Measurements from ENCODE around the gene CORO1C.

The CORO1C gene

DNA sequence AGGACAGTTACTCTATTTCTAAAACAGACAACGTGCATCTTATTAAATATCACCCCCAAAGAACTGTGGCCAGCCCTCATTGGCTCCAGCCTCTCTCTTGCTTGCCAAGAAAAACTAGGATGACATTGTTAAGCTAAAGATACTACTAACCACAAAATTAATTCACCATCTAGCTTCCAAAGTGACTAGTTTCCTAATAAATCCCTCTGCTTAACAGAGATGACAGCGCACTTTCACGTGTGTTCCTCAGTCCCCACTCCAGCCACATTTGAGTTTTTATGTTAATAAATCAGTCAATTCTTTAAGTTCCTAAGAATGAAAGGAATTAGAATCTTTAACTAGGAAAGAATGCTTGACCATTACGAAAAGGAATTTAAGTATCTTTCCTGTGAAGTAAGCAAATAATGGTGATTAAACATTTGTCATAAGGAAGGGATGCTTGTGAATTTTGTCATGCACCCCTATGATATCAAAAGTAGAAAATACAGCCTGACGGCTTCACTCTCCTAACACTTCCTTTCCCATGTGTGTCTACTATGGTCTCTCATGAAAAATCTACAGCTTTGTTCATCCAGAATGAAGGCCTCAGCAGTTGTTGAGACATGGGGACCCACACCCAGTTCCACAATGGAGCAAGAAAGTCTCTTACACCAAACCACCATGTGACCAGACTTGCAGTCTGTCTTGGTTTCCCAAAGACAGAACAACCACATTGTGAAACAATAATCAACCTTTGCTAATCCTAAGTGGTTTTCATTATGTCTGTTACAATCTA lies 8.1 kb downstream of the CORO1C start:
- DNase-seq = no peak

DNA sequence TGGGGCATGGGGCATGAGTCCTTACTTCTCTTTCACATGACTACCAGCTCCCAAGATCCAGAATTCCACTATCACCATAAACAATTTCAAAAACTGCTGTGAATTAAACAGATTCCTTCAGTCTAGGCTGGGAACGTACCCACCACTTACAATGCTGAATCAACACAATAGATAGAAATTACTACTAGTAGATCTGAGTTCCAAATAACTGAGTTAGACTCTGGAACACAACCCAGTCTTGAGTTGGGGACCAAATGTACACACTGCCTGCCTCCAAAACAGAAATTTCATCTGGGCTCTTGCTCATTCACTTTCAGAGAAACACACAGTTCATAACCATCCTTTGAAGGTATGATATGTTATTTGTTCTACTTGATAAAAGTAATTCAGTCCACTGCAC lies 8.9 kb downstream of the CORO1C start:
- DNase-seq = no peak

DNA sequence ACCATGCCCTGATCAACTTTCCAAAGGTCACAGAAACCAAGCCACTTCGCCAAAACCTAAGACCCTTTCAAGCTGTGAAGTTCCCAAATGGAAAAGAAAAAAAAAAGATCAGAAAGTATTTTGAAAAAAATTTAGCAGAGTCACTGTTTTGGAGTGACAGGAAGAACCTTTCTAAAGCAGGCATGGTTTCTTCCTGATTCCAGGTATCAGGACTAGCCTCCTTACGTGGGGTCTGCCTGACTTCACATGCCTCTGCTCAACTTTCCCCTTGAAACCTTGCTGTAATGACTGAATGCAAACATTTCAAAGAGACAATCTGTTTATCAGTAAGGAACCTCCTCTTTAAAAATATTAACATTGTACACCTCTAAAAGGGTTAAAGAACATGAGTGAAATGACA lies 9.5 kb downstream of the CORO1C start:
- DNase-seq = no peak

DNA sequence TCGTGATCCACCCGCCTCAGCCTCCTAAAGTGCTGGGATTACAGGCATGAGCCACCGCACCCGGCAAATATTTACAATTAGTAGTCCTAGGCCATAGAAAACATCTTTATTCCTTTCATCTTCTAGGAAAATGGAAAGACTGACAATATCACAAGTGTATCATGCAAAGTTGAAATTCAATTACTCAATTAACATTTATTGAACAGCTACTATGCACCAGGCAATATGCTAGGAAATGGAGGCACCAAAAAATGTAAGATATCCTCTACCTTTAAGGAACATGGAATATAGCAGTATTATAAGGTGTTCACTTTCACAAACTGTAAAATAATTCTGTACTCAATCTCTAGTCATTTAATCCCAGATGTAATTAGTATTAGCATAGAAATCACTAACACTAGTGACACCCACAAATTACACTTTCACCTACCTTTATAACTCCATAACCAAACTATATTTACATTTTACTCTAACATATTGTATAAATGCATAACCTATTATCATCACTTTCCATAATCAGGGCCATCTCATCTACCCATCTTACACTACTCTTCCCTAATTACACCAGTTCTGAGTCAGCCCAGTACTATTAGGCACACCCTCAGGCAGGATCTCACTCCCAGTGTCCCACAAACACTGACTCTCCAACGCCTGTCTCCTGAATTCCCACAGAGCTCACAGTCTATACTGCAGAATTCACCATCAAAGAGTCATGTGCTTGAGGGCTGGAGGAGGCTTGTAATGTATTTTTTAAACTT lies 10.4 kb downstream of the CORO1C start:
- no peak for DNase-seq

DNA sequence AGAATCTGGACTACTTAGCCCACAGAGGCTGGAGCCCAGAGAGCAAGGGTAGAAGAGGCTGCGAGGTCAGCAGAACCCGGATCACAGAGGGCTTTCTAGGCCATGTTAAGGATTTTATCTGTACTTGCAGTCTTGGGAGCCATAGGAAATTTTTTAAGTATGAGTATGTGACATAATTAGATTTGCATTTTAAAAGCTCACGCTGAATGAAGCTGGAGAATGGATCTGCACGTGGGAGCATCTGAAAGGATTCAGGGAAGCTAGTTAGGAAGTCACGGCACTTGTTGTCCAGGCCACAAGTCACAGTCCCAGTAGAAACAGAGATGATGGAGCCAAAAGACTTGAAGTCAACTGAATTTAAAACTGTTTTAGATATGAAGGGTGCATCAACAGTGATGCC lies 14.1 kb downstream of the CORO1C start:
- DNase-seq = no peak

DNA sequence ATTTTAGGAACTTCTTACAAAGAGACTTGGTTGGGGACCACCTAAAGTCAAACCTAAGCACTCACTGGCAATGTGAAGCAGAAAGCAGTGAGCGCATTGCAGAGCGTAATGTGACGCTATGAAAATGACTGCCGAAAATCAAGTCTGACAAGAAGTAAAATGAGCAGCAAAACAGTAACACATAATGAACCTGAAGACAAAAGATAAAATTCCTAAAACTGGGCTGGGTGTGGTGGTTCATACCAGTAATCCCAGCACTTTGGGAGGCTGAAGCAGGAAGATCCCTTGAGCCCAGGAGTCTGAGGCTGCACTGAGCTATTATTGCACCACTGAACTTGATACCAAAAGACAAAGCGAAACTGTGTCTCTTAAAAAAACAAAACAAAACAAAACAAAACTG lies 16.5 kb downstream of the CORO1C start:
- DNase-seq = no peak

DNA sequence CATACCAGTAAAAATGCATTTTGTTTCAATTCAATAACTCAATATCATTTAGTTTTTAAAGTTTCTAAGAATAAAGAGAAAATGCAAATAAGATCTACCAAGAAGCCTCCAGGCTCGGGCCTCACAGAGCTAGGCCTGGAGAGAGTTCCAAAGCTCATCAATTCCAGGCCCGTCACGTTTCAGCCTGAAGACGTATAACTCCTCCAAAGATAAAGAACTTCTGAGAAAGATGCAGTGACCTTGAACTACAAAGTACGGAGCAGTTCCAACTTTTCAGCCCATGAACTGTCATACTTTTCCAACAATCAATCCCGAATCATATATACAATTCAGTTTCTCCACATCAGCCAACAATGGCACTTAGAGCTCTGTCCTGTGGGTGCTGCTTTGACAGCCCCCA lies 17.8 kb downstream of the CORO1C start:
- DNase-seq = no peak

DNA sequence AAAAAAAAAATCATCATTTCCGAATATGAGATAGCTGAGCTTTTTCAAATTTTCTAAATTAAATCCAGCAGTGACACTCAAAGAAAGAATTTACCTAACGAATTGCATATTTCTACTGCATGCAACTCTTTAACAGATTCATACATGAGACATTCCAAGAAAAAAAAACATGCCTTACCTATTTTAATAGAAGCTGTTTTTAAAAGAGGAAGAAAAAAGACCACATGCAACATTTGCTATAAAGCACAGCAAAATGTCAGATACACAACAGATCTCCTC lies 18.5 kb downstream of the CORO1C start:
- no peak for DNase-seq

DNA sequence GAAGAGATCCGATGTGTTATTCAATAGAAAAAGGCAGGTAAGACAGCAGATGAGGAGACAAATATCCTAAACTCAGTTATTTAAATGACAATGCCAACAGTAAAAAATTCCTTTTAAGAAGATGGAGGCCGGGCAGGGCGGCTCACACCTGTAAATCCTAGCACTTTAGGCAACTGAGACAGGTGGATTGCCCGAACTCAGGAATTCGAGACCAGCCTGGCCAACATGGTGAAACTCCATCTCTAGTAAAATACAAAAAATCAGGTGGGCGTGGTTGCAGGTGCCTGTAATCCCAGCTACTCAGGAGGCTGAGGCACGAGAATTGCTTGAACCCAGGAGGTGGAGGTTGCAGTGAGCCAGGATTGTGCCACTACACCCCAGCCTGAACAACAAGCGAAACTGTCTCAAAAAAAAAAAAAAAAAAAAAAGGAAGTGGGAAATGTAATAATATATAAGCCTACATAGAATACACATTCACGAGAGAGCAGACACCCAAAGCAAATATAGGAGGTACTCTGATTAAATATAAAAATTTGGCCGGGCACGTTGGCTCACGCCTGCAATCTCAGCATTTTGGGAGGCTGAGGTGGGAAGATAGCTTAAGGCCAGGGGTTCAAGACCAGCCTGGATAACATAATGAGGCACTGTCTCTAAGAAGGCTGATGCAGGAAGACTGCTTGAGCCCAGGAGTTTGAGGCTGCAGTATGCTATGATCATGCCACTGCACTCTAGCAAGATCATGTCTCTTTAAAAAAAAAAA lies 19.0 kb downstream of the CORO1C start:
- DNase-seq = no peak

DNA sequence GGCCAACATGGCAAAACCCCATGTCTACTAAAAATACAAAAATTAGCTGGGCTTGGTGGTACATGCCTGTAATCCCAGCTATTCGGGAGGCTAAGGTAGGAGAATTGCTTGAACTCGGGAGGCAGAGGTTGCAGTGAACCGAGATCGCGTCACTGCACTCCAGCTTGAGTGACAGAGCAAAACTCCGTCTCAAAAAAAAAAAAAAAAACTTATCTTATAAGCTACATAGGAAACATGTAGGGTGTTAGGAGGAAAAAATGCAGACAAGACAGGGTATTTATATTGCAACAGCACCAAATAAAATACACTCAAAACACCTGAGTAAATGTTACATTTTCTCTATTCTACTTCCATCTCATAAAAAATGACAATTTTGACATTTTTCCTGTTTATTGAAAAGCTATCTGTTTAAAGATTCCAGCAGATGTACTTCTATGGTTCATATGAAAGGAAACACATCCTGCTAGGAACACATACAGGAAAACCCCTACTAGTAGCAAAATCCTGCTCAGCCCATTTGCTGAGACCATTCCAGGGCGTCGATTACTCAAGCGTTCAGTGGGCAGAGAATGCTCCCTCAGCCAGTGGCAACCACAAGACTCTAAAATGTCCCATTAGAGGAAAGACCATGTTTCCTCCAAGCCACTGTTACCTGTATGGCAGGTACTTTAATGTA lies 19.7 kb downstream of the CORO1C start:
- no peak for DNase-seq

DNA sequence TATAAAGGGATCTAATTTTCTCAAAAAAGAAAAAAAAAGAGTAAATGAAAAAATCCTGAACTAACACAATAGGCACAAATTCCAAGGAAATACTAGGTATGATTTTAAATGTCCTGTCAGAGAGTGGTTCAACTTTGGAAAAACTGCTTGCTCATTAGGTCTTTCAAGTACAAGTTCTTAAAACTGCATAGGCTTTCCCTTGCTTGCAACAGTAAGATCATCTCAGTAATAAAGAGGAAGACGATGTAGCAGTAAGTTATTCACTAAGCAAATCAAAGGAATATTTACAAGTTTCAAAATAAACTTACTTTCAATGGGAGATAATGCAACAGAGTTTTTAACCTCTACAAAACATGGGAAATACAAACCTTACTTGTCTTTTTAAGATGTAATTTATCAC lies 21.6 kb downstream of the CORO1C start:
- no peak for DNase-seq

DNA sequence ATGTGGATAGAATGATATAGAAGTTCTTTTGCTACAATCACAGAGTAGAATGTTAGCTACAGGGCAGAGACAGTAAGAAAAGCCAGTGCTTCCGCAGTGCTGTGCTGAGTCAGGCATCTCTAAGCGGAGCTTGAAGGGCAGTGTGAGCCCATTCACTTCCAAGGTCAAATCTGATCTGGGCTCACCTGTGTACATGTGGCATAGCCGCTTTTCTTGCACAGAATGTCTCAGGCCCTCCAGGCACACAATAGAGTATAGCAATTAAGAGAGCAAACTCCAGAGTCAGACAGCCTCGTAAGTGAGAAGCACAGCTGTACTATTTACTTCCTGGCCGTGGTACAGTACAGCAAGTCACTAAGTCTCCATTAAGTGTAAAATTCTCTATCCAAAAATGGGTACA lies 26.8 kb downstream of the CORO1C start:
- no peak for DNase-seq

DNA sequence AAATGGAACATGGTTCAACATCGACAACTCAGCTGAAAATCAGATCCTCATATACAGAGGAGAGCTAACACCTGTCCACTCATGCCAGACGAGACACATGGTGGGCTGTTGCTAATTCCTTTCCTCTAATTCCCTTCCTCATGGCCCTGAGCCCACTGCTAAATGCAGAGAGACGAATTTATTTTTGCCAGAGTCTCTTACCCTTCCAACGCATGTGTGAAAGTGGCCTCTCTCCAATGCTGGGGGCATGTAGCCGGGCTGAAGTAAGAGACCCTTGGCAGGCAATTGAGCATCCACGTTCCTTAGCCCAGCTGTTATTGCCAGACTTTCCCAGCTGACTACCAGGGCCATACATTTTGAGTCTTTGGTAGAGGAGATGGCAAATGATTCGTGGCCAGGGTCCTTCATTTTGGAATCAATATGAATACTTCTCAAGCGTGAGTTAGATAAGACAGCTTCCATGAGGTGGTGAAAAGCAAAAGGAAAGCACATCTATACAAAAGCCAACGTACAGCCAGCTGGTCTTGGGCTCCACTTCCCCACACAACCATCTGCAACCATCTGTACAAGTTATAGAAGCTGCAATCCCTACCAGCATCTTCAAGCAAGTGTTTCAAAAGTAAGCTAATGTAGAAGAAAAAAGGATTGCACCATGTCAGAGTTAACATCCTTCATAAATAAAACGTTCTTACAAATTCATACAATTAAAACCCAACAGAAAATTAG lies 28.6 kb downstream of the CORO1C start:
- DNase-seq = no peak

DNA sequence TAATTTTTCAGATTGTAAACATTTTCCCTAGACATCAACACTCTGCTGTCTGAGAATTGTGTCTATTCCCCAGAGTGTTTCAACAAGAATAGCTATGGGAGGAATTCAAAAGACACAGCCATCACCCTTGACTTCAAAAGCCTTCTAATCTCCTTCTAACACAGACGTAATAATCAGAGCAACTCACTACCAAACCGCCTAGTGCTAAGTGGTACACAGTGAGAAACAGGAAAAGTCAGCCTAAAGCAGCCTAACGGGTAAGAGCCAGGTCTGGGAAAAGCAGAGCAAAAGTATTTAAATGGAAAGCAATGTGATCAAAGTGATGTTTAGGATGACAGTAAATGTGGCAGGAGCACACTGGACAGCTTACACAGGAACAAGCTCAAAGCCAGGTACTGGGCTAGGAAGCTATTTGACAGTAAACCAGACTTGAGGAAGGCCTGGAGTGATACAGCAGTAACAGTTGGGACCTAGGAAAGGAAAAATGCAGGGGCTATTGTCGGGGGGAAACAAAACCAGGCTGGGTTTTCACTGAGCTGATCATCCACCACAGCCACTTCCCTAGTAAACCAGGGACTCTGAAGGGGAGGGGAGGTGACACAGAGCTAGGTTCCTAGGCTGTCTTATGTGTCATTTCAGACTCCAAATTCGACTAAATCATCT lies 29.4 kb downstream of the CORO1C start:
- DNase-seq = no peak

DNA sequence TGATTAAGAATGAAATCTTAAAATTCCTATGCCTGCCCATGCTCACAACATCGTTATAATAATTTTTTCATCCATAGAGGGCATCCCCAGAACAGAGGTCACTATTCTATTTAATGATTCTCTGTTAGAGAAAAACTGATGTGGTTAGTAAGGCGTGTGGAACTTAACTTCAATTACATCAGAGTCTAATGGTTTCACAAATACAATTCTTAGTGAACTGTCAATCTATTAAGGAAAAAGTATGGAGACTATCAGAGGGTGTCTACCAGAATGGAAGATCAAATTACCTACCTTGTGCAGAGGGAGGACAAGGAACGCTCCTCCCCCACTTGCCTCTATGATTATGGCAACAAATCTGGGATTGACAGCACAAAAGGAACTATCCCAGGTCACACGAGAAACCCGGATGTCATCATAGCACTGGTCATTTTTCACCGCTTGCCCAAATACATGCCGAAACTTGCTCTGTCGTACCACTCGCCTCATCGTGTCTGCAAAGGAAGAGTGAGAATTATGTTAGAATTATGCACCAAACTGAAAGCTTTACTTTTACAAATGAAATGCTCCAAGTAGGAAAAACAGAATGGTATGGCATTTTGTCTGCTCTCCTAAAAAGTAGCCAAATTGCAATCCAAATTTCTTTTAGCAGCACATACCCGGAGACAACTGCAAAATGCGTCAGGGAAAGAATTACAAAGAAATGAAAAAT lies 30.3 kb downstream of the CORO1C start:
- no peak for DNase-seq

DNA sequence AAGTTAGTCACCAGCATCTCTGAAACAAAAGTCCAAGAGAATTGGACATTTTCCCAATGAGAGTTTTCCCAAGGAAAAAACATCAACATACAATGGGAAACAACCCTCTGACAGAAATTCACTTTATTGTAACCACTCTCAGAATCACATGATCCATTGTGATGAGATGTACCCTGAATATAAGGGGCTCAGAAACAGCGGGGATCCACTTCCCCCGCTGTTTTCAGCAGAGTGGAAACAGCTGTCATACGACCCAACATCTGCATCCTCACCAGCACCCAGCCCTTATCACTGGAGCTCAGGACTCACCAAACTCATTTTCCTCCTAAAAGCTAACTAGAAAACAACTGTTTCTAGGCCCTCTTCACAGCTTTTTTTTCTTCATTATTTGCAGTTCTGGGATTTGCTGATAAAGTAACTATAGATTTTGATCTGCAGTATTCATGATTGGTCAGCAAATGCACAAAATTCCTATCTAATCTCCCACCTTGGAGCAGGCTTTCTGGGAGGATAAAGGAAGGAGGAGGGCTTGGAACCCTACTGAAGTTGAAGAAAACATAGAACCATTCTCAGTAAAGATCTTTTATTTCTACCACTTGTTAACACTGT lies 31.3 kb downstream of the CORO1C start:
- DNase-seq = no peak

DNA sequence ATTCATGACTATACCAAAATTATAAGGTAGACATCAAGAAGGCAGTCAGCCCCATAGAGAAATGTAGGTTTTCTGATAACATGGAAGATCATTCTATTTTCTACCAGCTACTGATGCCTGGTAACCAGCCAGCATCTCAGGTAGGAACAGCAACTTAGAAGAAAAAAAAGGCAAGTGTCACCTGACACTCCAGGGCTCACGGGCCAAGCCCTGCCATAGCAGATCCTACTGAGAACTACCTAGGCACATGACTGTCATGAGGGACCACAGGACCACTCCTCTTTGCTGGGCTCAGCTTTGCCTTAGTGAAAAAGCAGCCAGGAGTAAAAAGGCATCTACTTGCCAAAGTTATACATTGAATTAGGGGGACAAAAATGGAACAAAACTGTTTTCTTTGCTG lies 33.4 kb downstream of the CORO1C start:
- DNase-seq = no peak

DNA sequence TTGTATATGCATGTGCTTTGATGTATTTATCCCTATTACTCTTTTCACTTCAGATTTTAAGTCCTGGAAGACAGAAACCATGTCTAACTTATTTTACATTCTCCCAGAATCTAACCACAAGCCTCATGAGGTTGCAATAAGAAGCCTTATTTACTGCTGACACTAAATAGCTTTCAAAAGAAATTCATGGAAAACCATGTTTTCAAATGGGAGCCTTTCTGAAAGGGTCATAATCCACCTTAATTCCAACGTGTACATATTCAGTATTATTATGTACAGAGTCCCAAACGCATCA lies 34.4 kb downstream of the CORO1C start:
- no peak for DNase-seq

DNA sequence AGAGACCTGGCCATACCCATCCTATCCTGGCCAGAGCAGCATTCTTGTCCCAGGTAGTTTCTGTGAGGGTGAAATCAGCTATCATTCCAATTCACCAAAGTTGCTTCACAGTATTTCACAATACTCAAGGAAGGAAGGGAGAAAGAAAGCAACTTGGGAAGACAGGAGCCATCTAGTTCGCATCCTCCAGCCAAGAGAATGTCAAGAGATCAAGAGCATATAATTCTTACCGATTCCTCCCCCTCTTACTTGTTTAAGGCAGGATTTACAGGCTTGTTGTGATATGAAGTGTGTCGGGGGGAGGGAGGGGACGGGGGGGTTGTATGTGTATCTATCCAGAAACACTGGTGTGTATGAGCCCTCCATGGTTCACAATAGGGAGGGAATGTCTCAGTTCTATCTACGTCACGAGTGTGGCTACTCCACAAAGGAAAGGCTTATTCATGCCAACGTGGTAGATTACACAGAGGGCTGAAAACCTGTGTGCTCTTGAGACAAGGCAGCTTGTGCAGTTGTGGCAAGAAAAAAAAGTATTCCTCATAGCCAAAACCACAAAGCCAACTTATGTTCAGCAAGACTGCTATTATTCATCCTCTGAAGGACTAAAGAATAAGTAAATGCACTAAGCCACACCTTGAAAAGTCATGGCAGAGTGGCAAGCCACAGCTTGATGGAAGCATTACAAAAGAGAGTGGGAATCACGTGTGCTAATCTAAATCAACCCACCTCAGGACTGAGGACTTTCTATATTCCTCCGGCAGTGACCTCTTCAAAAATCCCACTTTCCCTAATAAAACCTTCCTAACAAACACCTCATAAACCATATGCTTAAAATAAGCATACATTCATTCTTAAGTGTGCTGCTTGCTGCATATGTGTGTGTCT lies 35.0 kb downstream of the CORO1C start:
- DNase-seq = no peak

DNA sequence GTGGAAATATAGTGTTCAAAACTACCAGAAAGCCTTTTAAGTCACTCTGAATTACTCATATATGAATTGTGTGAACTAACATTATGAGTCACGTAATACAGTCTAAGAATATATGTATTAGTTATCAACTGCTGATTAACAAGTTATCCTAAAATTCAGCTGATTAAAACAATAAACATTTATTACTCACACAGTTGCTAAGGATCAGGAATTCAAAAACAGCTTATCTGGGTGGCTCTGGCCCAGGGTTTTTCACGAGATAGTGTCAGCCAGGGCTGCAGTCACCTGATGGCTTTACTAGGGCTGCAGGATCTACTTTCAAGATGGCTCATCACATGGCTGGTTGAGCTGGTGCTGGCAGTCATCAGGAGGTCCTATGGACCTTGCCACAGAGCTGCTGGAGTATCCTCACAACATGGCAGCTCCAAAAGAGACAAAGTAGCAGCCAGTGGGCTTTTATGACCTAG lies 36.5 kb downstream of the CORO1C start:
- DNase-seq = no peak

Data from activated CD8-positive, alpha-beta memory T cell treated with anti-CD3 and anti-CD28 coated beads for 24 hours (primary cell).